Body of pancreas (tissue), 4 donors: Measurements from ENCODE around the gene EMILIN2.

Experiments
- POLR2A ChIP-seq, 3 donors: fragments of 450-650 bp; IDR thresholded peaks; one replicate each; pipeline ENCODE4 v1.6.1; 2016; ENCODE audit warnings: antibody characterized with exemption in 3 of 3, mild to moderate bottlenecking in 2 of 3
- TF ChIP-seq, protein P1 (sequence below), 7 experiments: fragments of 450-650 bp in 4 of 7; fragments of 200-600 bp in 3 of 7; sonication (generic) in 3 of 7; IDR thresholded peaks; one replicate each; pipeline ENCODE4 v1.5.1; 2016 to 2019; ENCODE audit warnings: antibody characterized with exemption in 7 of 7

- TF ChIP-seq, protein P1, sequence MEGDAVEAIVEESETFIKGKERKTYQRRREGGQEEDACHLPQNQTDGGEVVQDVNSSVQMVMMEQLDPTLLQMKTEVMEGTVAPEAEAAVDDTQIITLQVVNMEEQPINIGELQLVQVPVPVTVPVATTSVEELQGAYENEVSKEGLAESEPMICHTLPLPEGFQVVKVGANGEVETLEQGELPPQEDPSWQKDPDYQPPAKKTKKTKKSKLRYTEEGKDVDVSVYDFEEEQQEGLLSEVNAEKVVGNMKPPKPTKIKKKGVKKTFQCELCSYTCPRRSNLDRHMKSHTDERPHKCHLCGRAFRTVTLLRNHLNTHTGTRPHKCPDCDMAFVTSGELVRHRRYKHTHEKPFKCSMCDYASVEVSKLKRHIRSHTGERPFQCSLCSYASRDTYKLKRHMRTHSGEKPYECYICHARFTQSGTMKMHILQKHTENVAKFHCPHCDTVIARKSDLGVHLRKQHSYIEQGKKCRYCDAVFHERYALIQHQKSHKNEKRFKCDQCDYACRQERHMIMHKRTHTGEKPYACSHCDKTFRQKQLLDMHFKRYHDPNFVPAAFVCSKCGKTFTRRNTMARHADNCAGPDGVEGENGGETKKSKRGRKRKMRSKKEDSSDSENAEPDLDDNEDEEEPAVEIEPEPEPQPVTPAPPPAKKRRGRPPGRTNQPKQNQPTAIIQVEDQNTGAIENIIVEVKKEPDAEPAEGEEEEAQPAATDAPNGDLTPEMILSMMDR (IDR thresholded peaks at IDR 0.05) = no peak
- TF ChIP-seq POLR2A (IDR thresholded peaks at IDR 0.05) = no peak
Observed at GRCh38 chr18:2914881-2915240, 68.1 kb downstream of the EMILIN2 start.
